GM12878 (cell line): ENCODE results near the gene MGAT4B. TPM values are rescaled to one million over a fixed set of nuclear protein-coding genes. Genes with fewer than 3 reads are reported as not detected.

Source experiments
- ATF2 ChIP-seq: IDR thresholded peaks from 2 replicates; pipeline ENCODE4 v1.6.1; 2012; ENCODE audit warnings: low read length, inconsistent platforms
- BCL3 ChIP-seq: IDR thresholded peaks from 2 replicates; pipeline ENCODE4 v1.6.1; 2011; ENCODE audit warnings: borderline replicate concordance, low read depth, mild to moderate bottlenecking, moderate library complexity, low read length; ENCODE audit not compliant: insufficient read depth, poor library complexity, severe bottlenecking
- CBX5 ChIP-seq: sonication (generic); IDR thresholded peaks from 2 replicates; pipeline ENCODE4 v1.6.1; 2016; ENCODE audit warnings: low read depth, moderate library complexity, mild to moderate bottlenecking, inconsistent platforms
- E4F1 ChIP-seq: fragments of 450-650 bp; IDR thresholded peaks from 2 replicates; pipeline ENCODE4 v1.6.1; 2018; ENCODE audit warnings: borderline replicate concordance, mild to moderate bottlenecking; ENCODE audit not compliant: partially characterized antibody
- EZH2 ChIP-seq: IDR thresholded peaks from 2 replicates; pipeline ENCODE4 v1.6.1; 2012; ENCODE audit warnings: low read depth, mild to moderate bottlenecking, control low read depth, inconsistent platforms, low read length, borderline replicate concordance; ENCODE audit not compliant: control insufficient read depth
- IRF5 ChIP-seq: fragments of 450-650 bp; IDR thresholded peaks from 2 replicates; pipeline ENCODE4 v1.6.1; 2017; ENCODE audit warnings: borderline replicate concordance
- MAX ChIP-seq: IDR thresholded peaks from 2 replicates; pipeline ENCODE4 v1.6.1; 2012; ENCODE audit warnings: low read depth, low read length, improper control_type of control experiment
- MEF2A ChIP-seq: IDR thresholded peaks from 2 replicates; pipeline ENCODE4 v1.6.1; 2011; ENCODE audit warnings: low read depth, mild to moderate bottlenecking, low read length, moderate library complexity; ENCODE audit not compliant: insufficient read depth
- RCOR1 ChIP-seq: conservative IDR thresholded peaks from 2 replicates; pipeline ENCODE4 v1.6.1; 2012; ENCODE audit warnings: low read depth, low read length, improper control_type of control experiment
- SMARCA5 ChIP-seq: fragments of 450-650 bp; IDR thresholded peaks from 2 replicates; pipeline ENCODE4 v1.6.1; 2017; ENCODE audit warnings: mild to moderate bottlenecking
- STAT3 ChIP-seq: IDR thresholded peaks from 2 replicates; pipeline ENCODE4 v1.6.1; 2011; ENCODE audit warnings: low read depth, low read length, improper control_type of control experiment
- TBL1XR1 ChIP-seq: IDR thresholded peaks from 2 replicates; pipeline ENCODE4 v1.6.1; 2012; ENCODE audit warnings: low read depth, low read length, improper control_type of control experiment
- USF2 ChIP-seq: IDR thresholded peaks from 2 replicates; pipeline ENCODE4 v1.6.1; 2011; ENCODE audit warnings: low read depth, low read length, improper control_type of control experiment, borderline replicate concordance
- WRNIP1 ChIP-seq: IDR thresholded peaks from 2 replicates; pipeline ENCODE4 v1.6.1; 2011; ENCODE audit warnings: low read depth, low read length, improper control_type of control experiment, borderline replicate concordance
- ZBED1 ChIP-seq: IDR thresholded peaks from 2 replicates; pipeline ENCODE4 v1.6.1; 2016; ENCODE audit warnings: borderline replicate concordance
- ZBTB11 ChIP-seq: fragments of 450-650 bp; formaldehyde crosslinking; IDR thresholded peaks from 2 replicates; pipeline ENCODE4 v1.5.0; 2022; ENCODE audit warnings: mild to moderate bottlenecking, missing genetic modification characterization
- ZNF622 ChIP-seq: fragments of 450-650 bp; IDR thresholded peaks from 2 replicates; pipeline ENCODE4 v1.6.1; 2017; ENCODE audit warnings: mild to moderate bottlenecking, inconsistent platforms
- polyA plus RNA-seq, 11 experiments: library from polyadenylated mRNA; depleted of rRNA in 4 of 11; unstranded in 6 of 11; stranded (reverse) in 5 of 11; fragments of >200 nt; fragmentation: Nextera tagmentation in 4 of 11; fragmentation: Illumina TruSeq in 1 of 11; extraction: Ambion mirVana in 4 of 11; extraction: Trizol in 1 of 11; gene quantifications; 1 replicate in 1 of 11; 2 replicates in 10 of 11; pipeline versions ENCODE4 v1.2.1 to v1.2.3, GENCODE V29; 2011 to 2016; ENCODE audit warnings: inconsistent platforms in 2 of 11, missing spikeins in 2 of 11, low read depth in 1 of 11
- total RNA-seq, 4 experiments: library from RNA; depleted of rRNA in 3 of 4; stranded (reverse); fragments of >200 nt in 3 of 4; fragmentation: Illumina TruSeq in 1 of 4; extraction: Trizol in 1 of 4; gene quantifications; 2 replicates each; pipeline versions ENCODE4 v1.2.1 to v1.2.3, GENCODE V29; 2013 to 2021

MGAT4B gene
- total and polyA plus RNA-seq, 10 of the 15 experiments (the other 5 are each of a cell fraction or from before 2014, with no cell fraction given): 0.60 to 82.5 (median 34.4) TPM; not detected in 1

- TF ChIP-seq TBL1XR1 (no peak), WRNIP1 (no peak), USF2 (no peak), ATF2 (no peak), SMARCA5 (peak; percentile 42; the same call in 1 of the 2 replicates), MEF2A (0 out of 2 replicates have a peak, but pooled peaks have one; percentile 35), ZNF622 (no peak), ZBED1 (no peak), E4F1 (no peak), STAT3 (no peak), CBX5 (no peak), ZBTB11 (CRISPR knock-in tag) (no peak), IRF5 (no peak), BCL3 (peak; percentile 4), MAX (no peak), EZH2 (no peak), RCOR1 (no peak)
These were observed at the start of gene MGAT4B (continued) for GRCh38 chr5:179806250-179807048.
